Medulla oblongata (tissue), 1 donor: ENCODE results near the gene TRMT61B.

ENCODE experiments used
- DNase-seq: peaks from one replicate; pipeline ENCODE4 v3.0.0-alpha.2; 2015; ENCODE audit errors: extremely low spot score

TRMT61B gene

GRCh38 chr2:28855977-28856376 is 14.1 kb downstream of the TRMT61B start:
- DNase-seq = no peak

- no peak for DNase-seq
Observed at GRCh38 chr2:28855193-28855592, 14.9 kb downstream of the TRMT61B start.

- no peak for DNase-seq
Observed at GRCh38 chr2:28842042-28842441, 28.1 kb downstream of the TRMT61B start.

- no peak for DNase-seq
Observed at GRCh38 chr2:28838971-28839370, 31.1 kb downstream of the TRMT61B start.

GRCh38 chr2:28835781-28836180 is 34.3 kb downstream of the TRMT61B start:
- DNase-seq = no peak

GRCh38 chr2:28833740-28834470 is 36.2 kb downstream of the TRMT61B start:
- no peak for DNase-seq

GRCh38 chr2:28828382-28828781 is 41.7 kb downstream of the TRMT61B start:
- DNase-seq = no peak

GRCh38 chr2:28824870-28825269 is 45.2 kb downstream of the TRMT61B start:
- DNase-seq = no peak

- DNase-seq = no peak
Observed at GRCh38 chr2:28824207-28824606, 45.9 kb downstream of the TRMT61B start.

GRCh38 chr2:28822036-28822435 is 48.1 kb downstream of the TRMT61B start:
- no peak for DNase-seq

- DNase-seq = peak; percentile 67
Observed at GRCh38 chr2:28821295-28821958, 48.7 kb downstream of the TRMT61B start.

GRCh38 chr2:28818053-28818452 is 52.1 kb downstream of the TRMT61B start:
- DNase-seq = no peak

- DNase-seq = peak; percentile 54
Observed at GRCh38 chr2:28810384-28811285, 59.5 kb downstream of the TRMT61B start, which contains the start of gene SPDYA. TSS of gene SPDYA (plus strand) at chr2:28810834. CDS start at chr2:28816015, 5,181 bp downstream.

- no peak for DNase-seq
Observed at GRCh38 chr2:28809927-28810326, 60.2 kb downstream of the TRMT61B start.

GRCh38 chr2:28802975-28803429 is 67.1 kb downstream of the TRMT61B start:
- DNase-seq = no peak

GRCh38 chr2:28801726-28802125 is 68.4 kb downstream of the TRMT61B start:
- no peak for DNase-seq
